Measurements from ENCODE around the gene DENND1A.

Gene DENND1A

DNA sequence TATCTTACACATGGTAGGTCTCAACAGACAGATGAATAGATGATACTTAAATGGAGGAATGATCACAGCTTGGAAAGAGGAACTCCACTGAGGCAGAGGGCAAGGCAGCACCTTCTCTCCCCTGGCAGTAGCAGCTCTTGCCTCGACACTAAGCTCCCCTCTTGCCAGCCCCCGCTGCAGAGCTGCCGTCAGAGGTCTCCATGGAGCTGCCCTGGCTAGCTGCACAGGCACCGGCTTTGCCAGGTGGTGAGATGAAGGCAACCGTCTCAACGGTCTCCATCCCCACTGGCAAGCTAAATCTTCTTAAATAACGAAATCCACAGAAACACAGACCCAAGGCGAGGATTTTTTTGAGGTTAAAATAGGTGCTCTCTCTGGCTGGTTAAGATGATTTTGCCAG lies 492.7 kb downstream of the DENND1A start:
- no peak overlapping the region for H3K9ac ChIP-seq
- TF ChIP-seq CTCF (IDR thresholded peaks at IDR 0.05): no peak
- H3K36me3 ChIP-seq (ENCODE audit: control insufficient read depth, insufficient read depth, low read length): no peaks in the 10 kb centered on the region
- H2AFZ ChIP-seq: no peak overlapping the region
- no peaks in the 10 kb centered on the region for H3K27me3 ChIP-seq (ENCODE audit: control insufficient read depth, insufficient read depth, low read length)
- H3K4me1 ChIP-seq: no peaks in the 10 kb centered on the region
- no peak overlapping the region for H3K4me2 ChIP-seq (ENCODE audit: low read length)
- H3K9me3 ChIP-seq (ENCODE audit: control insufficient read depth, low read length): no peaks in the 10 kb centered on the region
- no peak overlapping the region for H3K4me3 ChIP-seq (ENCODE audit: low read depth, low read length)
- no peak overlapping the region for H3K27ac ChIP-seq
- H3K79me2 ChIP-seq: no peaks in the 10 kb centered on the region

- H3K4me3 ChIP-seq (ENCODE audit: low read depth, low read length): no peak overlapping the region
- no peaks in the 10 kb centered on the region for H3K79me2 ChIP-seq
- H3K27ac ChIP-seq: no peak overlapping the region
- no peak overlapping the region for H3K9ac ChIP-seq
- no peak overlapping the region for H2AFZ ChIP-seq
- H3K27me3 ChIP-seq (ENCODE audit: control insufficient read depth, insufficient read depth, low read length): no peaks in the 10 kb centered on the region
- no peak overlapping the region for H3K4me2 ChIP-seq (ENCODE audit: low read length)
- no peaks in the 10 kb centered on the region for H3K36me3 ChIP-seq (ENCODE audit: control insufficient read depth, insufficient read depth, low read length)
- H3K9me3 ChIP-seq (ENCODE audit: control insufficient read depth, low read length): no peaks in the 10 kb centered on the region
- TF ChIP-seq CTCF (IDR thresholded peaks at IDR 0.05): no peak
- H3K4me1 ChIP-seq: no peaks in the 10 kb centered on the region
These were observed 494.5 kb downstream of the DENND1A start for GRCh38 chr9:123435471-123435870.

DNA sequence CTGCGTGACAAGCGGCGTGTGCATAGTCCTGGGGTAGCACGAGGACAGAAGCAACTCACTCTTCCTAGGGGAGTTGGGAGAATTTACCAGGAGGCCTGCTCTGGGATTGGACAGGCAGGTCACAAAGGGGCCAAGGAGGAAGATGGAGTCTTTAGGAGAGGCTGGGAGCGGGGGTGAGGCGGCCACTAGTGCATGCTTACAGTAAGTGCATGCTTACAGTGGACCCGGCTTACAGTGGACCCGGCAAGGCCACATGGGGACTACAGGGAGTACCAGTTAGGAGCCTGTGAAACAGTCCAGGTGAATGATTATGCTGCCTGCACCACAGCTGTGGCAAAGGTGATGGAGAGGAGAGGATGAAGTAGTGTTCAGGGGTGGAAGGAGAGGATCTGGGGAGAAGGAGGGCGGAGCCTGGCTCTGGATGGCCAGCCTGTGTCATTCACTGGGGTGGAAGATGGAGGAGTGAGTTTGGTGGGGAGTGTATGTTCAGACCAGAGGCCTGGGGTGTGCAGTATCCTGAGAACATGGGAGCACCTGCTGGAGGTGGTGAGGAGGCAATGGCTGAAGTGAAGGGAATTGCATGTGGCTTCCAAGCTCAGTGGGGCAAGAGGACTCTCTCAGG lies 495.2 kb downstream of the DENND1A start:
- H3K4me3 ChIP-seq (ENCODE audit: low read depth, low read length): no peak overlapping the region
- H3K4me1 ChIP-seq: no peaks in the 10 kb centered on the region
- H3K9me3 ChIP-seq (ENCODE audit: control insufficient read depth, low read length): no peaks in the 10 kb centered on the region
- no peak overlapping the region for H3K9ac ChIP-seq
- no peak overlapping the region for H2AFZ ChIP-seq
- no peak overlapping the region for H3K27ac ChIP-seq
- no peaks in the 10 kb centered on the region for H3K27me3 ChIP-seq (ENCODE audit: control insufficient read depth, insufficient read depth, low read length)
- no peak for TF ChIP-seq CTCF (IDR thresholded peaks at IDR 0.05)
- no peaks in the 10 kb centered on the region for H3K36me3 ChIP-seq (ENCODE audit: control insufficient read depth, insufficient read depth, low read length)
- H3K79me2 ChIP-seq: no peaks in the 10 kb centered on the region
- no peak overlapping the region for H3K4me2 ChIP-seq (ENCODE audit: low read length)

DNA sequence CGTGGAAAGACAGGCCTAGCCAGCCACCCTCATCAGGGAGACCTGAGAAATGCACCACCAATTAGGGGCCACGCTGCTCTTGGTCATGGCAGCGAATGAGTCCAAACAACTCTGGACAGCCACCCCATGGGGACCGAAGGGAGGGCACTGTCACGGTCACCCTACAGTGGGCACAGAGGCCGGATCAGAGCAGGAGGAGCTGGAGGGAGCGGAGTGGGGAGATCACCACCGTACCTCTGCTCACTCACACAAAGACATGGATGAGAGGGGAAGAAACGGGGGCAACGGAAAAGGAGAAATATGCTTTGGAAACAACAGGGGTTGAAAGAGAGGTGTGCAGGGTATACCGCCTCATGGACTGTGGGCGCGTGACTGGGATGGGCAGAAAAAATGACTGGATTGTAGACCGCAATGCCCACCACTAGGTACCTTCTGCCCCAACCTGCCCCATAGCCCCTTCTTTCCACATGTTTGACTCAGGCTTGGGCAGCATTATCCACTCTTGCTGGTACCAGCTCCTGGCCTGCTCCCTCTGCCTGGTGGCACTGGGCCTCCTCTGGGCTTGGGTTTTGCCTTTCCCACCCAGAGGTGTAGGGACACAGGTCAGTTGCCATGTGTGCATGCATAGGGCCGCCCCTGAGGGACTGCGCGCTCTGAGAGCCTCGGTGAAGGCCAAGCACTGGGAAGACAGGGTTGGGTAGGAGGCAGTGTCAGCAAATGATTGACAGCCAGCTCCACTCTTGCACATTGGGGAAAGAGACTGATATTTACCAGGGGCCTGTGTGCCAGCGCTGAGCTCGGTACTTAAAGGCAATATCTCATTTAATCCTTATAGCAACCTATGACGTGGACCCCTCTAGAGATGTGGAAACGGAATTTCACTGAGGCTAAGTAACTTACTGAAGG lies 497.3 kb downstream of the DENND1A start:
- Histone ChIP-seq H3K9ac (no peak overlapping the region), H3K27me3 (ENCODE audit: control insufficient read depth, insufficient read depth, low read length) (no peaks in the 10 kb centered on the region), H3K79me2 (no peaks in the 10 kb centered on the region), H3K4me1 (no peaks in the 10 kb centered on the region), H3K27ac (no peak overlapping the region), H3K36me3 (ENCODE audit: control insufficient read depth, insufficient read depth, low read length) (no peaks in the 10 kb centered on the region), H3K4me3 (ENCODE audit: low read depth, low read length) (no peak overlapping the region), H3K9me3 (ENCODE audit: control insufficient read depth, low read length) (no peaks in the 10 kb centered on the region), H2AFZ (no peak overlapping the region), H3K4me2 (ENCODE audit: low read length) (no peak overlapping the region)
- no peak for TF ChIP-seq CTCF (IDR thresholded peaks at IDR 0.05)
